BJ (cell line): ENCODE data around the gene ZFAND3. TPM values are rescaled to one million over a fixed set of nuclear protein-coding genes. Genes with fewer than 3 reads are reported as not detected.

Source experiments
- CTCF ChIA-PET: fragments of 350-600 bp; formaldehyde crosslinking; extraction: SDS; loops from one replicate; lab custom pipeline; 2021; ENCODE audit warnings: antibody characterized with exemption, inconsistent platforms; lab: Yijun Ruan, JAX
- POLR2A ChIA-PET: fragments of 300-600 bp; sonication (Branson Sonifier 250); formaldehyde crosslinking; extraction: SDS; loops from one replicate; lab custom pipeline; 2021; ENCODE audit warnings: antibody characterized with exemption; lab: Charles Lee
- DNase-seq: peaks from one replicate; pipeline ENCODE4 v3.0.0-alpha.2; 2011; ENCODE audit warnings: low read depth
- H3K27me3 ChIP-seq: 2 replicates; pipeline ENCODE4 v1.6.0; 2011; ENCODE audit warnings: low read length; ENCODE audit not compliant: control insufficient read depth, insufficient read depth
- H3K36me3 ChIP-seq: 2 replicates; pipeline ENCODE4 v1.5.1; 2011; ENCODE audit warnings: low read length; ENCODE audit not compliant: control insufficient read depth, insufficient read depth
- H3K4me3 ChIP-seq: 2 replicates; pipeline ENCODE4 v1.5.1; 2011; ENCODE audit warnings: low read depth, mild to moderate bottlenecking, control low read depth, low read length
- polyA plus RNA-seq: library from polyadenylated mRNA; depleted of rRNA; stranded (reverse); fragments of >200 nt; gene quantifications from 2 replicates; pipeline ENCODE4 v1.2.3, GENCODE V29; 2011
- TF ChIP-seq, protein P1 (sequence below): IDR thresholded peaks from 2 replicates; pipeline ENCODE4 v1.5.1; 2011; ENCODE audit warnings: low read depth, mild to moderate bottlenecking, control low read depth, inconsistent platforms, low read length, moderate library complexity; ENCODE audit not compliant: insufficient read depth

The ZFAND3 gene
- polyA plus RNA-seq, 1 experiment, result 15.5 TPM

- ChIA-PET CTCF (interaction anchor here (0.6 kb wide), 1 partner anchor 223 kb away, joined by 3 read pairs; no protein-coding TSS in a partner anchor), POLR2A (interaction anchor here (0.5 kb wide), 1 partner anchor 38 kb away, joined by 6 read pairs; no protein-coding TSS in a partner anchor)
- TF ChIP-seq, protein P1, sequence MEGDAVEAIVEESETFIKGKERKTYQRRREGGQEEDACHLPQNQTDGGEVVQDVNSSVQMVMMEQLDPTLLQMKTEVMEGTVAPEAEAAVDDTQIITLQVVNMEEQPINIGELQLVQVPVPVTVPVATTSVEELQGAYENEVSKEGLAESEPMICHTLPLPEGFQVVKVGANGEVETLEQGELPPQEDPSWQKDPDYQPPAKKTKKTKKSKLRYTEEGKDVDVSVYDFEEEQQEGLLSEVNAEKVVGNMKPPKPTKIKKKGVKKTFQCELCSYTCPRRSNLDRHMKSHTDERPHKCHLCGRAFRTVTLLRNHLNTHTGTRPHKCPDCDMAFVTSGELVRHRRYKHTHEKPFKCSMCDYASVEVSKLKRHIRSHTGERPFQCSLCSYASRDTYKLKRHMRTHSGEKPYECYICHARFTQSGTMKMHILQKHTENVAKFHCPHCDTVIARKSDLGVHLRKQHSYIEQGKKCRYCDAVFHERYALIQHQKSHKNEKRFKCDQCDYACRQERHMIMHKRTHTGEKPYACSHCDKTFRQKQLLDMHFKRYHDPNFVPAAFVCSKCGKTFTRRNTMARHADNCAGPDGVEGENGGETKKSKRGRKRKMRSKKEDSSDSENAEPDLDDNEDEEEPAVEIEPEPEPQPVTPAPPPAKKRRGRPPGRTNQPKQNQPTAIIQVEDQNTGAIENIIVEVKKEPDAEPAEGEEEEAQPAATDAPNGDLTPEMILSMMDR, result no peak
These were observed 1.2 kb downstream of the ZFAND3 start for GRCh38 chr6:37820718-37821079.

GRCh38 chr6:37821446-37821845 is 1.9 kb downstream of the ZFAND3 start:
- ChIA-PET CTCF (no interaction called here), POLR2A (no interaction called here)
- peak overlapping the region; percentile 14; the same call in 1 of the 2 replicates for H3K4me3 ChIP-seq
- DNase-seq, result no peak
- H3K36me3 ChIP-seq, result no peaks in the 10 kb centered on the region
- no peaks in the 10 kb centered on the region for H3K27me3 ChIP-seq
- TF ChIP-seq, protein P1, result no peak

More at GRCh38 chr6:37820718-37821079, 1.2 kb downstream of the ZFAND3 start:
- Histone ChIP-seq H3K36me3 (no peaks in the 10 kb centered on the region), H3K27me3 (no peaks in the 10 kb centered on the region), H3K4me3 (peak overlapping the region; percentile 88)
- DNase-seq, result no peak

DNA sequence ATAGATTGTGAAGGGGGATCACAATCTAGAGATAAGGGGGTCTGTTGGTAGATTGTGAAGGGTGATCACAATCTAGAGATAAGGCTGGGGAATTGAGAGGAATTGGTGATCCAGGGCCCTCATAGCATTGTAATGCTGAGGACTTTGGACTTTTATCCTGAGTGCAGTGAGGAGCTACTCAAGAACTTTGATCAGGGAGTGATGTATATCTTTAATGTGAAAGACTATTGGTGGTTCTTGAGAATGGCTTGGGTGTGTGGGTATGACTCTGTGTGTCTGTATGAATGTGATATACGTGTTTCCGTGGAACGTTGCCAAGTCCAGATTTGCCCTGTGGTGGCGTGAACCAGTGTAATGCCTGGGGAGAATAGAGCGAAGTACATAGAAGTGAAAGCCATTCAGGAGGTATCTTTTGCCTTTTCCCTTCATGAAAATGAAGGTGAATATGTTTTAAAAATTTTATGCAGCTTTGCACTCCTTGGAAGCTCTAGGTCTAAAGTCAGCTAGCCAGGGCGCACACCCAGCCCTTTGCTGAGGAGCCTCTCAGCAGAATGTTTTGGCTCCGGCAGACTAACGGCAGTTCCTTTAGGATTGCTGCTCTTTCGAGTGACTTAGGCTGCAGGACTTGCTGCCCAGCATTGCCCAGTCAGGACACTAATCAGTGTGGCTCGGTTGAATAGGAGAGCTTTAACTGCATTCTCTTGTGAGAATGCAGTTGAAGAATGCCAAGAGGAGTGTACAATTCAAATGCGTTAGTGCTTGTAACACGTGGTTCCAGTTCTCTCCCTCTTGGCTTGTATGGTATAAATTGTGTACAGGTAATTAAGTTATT is 3.5 kb downstream of the ZFAND3 start:
- no peak for DNase-seq
- ChIA-PET POLR2A (no interaction called here), CTCF (interaction anchor here (0.7 kb wide), 1 partner anchor 28 kb away, joined by 3 read pairs; no protein-coding TSS in a partner anchor)

GRCh38 chr6:37824170-37824569 is 4.6 kb downstream of the ZFAND3 start:
- POLR2A ChIA-PET, result no interaction called here
- no peak overlapping the region for H3K4me3 ChIP-seq
- TF ChIP-seq, protein P1, result no peak
- no peak for DNase-seq
- no peaks in the 10 kb centered on the region for H3K36me3 ChIP-seq
- CTCF ChIA-PET, result no interaction called here
- H3K27me3 ChIP-seq, result no peaks in the 10 kb centered on the region

More for the DNA sequence above, 3.5 kb downstream of the ZFAND3 start:
- Histone ChIP-seq H3K36me3 (no peaks in the 10 kb centered on the region), H3K4me3 (no peak overlapping the region), H3K27me3 (no peaks in the 10 kb centered on the region)
- TF ChIP-seq, protein P1, result no peak

GRCh38 chr6:37826188-37826587 is 6.7 kb downstream of the ZFAND3 start:
- no peak for DNase-seq
- Histone ChIP-seq H3K27me3 (no peaks in the 10 kb centered on the region), H3K4me3 (no peak overlapping the region), H3K36me3 (no peaks in the 10 kb centered on the region)
- ChIA-PET CTCF (interaction anchor here (0.6 to 1.8 kb wide), 4 partner anchors 33 to 179 kb away, joined by 3 to 8 read pairs (median 5); no protein-coding TSS in a partner anchor), POLR2A (no interaction called here)
- TF ChIP-seq, protein P1, result no peak
